GM21390 (cell line): ENCODE results near the gene DPF3.

ENCODE experiments used
- ATAC-seq: cut with Tn5 transposase; IDR thresholded peaks from one replicate; pipeline ENCODE4 v1.9.1; 2021; ENCODE audit not compliant: unreplicated experiment

Gene DPF3

DNA sequence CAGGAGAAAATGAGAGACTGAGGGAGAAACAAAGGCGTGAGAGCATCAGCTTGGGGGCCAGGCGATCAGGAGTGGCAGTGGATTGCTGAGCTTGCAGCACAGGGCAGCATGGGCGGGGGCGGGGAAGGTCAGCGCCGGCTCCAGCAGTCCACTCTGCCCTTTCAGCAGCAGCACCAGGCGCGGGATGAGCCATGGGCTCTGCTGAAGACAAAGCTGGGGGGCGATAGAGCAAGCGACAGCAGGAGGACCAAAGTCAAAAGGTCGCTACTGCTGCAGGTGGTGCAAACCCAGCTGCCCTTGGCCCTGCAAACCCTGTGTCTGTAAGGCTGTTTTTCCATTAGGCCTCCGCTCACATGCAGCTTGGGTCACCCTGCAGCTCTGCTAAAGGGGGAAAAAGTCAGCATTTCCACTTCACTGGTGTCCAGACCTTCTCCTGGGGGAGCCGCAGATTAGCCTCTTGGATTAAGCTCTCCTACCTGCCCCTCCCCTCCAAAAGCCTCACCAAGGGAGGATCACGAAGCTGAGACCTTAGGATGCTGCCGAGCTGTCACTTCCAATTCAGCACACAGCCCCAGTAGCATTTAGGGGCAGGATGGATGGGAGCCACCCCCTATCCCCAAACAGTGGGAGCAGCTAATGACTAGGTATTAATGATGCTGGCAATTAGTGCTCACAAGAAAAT is 204.8 kb downstream of the DPF3 start:
- no peak for ATAC-seq

DNA sequence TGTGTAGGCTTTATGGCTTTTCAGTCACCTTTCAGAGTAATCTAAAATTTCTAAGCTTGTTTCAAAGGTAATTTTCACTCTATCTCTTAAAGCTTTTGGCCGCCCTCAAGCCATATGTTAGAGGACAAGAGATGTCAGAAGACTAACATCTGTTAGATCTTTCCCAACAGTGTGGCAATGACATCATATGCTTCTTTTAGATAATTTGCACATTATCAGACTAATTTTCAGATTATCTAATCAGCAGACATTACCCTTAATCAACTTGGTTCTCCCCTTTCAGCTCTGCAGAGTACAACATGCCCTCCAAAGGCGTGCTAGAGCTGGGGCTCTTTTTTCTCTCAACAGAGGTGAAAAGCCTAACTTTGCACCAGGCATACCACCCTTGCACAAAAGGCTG is 207.1 kb downstream of the DPF3 start:
- ATAC-seq, result no peak

DNA sequence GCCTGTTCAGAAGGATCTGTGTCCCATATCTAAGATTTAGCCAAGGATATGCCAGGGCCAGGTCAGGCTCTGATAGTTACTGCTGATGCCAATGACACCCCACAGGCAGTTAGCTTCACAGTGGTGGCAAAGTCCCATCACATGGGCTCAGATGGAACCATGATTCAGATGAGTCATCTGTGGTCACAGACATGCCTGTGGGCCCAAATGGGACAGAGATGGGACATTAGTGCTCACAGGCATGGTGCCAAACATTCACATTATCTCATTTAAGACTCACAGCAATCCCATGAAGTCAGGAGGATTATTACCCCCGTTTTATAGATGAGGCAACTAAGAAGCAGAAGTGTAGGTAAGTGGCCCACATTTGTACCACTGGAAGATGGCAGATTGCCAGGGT is 207.8 kb downstream of the DPF3 start:
- ATAC-seq, result no peak

DNA sequence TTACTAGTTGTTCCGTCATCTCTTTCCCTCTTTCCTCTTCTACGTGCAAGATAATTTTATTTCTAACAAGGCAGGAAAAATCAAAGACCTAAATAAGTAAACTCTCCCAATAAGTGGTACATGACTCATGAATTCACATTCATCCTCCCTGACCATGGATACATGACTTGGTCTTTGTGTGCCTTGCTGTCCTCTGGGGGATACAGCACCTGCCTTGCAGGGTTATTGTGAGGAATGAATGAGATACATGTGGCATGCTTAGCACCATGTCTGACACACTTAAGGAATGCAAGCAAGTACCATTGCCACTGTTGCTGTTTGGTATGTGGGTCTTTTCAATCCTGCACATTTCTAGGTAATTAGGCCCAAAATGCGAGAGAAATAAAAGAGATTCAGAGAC is 208.4 kb downstream of the DPF3 start:
- ATAC-seq, result no peak

DNA sequence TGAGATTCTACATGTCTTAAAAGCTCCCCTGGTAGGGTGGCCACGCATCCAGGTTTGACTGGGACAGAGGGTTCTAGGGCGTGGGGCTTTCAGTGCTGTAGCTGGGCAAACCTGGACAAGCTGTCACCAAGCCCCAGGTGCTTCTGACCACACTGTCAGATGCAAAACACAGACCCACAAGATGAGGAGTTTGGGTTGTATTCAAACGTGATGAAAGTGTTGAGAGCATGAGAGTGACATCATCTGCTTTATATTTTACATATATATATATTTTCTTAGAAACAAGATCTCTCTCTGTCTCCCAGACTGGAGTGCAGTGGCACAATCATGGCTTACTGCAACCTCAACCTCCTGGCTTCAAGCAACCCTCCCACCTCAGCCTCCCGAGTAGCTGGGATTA is 210.1 kb downstream of the DPF3 start:
- ATAC-seq, result no peak

DNA sequence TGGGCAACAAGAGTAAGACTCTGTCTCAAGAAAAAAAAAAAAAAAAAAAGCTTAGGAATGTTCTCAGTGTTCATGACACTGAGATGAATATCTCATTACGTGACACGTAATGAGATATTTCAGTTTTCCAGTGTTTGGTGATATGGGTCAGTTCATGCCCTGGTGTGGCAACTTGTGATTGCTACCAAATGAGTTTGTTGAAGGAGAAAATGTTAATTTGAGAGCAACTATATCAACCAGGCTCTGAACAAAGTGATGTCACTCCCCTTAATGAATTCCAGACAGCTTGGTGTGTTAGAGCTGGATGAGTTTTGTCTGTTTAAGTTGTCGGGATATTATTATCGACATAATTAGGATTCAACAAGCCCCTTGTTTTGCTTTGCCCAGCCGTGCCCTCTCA is 211.7 kb downstream of the DPF3 start:
- no peak for ATAC-seq

DNA sequence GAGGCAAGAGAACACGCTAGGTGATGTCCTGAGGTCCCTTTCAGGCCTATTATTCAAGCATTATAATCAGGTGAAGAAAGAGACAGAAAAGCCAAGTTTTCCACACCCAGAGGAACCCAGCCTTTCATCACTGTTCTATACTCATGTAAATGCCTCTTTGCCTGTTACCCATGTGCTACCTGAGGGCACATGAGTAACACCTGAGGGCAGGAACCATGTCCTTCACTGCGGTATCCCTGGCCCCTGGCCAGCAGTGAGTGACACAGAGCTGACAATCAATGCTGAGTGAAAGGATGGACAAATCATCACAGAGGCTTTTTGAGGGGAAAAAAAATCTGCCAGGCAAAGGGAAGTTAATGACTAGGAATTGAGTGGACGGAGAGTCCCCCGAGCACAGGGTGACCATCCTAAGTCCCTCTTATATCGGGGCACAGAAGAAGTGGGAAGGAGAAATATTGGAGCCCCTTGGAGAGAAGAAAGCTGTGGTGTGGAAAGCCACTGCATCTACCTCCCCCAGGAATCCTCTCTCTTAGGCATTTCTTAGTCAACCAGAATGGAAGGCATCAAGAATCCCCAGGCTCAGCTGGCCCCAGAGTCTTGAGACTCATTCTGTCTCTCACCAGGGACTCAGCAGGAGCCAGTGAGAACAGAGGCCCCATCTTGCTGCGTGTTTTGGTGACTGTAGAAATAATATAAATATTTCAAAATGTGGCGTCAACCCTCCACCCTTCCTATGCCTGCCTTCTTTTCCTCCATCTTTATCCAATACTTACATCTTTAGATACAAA is 212.9 kb downstream of the DPF3 start:
- no peak for ATAC-seq

DNA sequence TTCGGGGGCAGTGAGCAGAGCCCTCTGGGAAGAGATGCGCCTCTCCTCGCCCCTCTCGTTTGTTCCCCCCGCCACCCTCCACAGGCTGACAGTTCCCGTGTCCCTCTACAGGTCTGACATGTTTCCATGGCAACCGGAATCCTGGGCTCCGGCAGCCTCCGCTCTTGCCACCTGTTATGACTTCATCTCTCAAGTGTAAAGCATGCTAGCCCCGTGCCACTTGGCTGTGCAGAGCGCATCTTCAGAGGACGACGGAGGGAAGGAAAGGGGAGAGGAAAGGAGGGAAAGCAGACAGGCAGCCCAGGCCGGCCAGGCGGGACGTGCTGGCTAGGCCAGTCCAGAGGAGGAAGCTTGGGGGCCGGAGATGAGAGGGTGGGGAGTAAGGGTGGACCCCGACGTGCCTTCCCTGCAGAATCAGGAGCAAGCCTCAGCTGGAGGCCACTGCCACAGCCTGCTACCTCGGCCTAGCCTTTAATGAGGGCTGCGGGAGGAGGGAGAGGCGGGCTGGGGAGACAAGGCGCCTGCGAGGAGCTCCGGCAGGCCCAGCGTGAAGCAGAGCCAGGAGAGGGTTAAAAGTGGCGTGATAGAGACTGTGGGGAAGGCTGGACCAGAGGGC is 214.3 kb downstream of the DPF3 start:
- no peak for ATAC-seq

DNA sequence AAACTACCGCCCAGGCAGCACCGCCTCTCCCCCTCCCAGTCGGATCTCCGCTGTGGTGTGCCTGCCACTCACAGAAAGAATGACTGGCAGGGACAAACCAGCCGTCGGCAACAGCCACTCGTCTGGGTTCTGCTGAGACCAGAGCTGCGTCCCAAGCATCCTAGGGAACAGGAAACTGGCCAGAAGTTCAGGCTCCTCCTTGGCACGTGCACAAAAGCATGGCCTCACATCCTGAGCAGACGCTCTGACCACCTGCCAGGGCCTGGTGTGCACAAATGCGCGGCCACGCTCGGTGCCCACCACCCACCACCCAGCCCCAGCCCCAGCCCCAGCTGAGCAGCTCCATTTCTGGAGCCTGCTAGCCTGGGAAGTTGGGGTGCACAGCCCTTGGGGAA is 214.8 kb downstream of the DPF3 start:
- ATAC-seq, result no peak

DNA sequence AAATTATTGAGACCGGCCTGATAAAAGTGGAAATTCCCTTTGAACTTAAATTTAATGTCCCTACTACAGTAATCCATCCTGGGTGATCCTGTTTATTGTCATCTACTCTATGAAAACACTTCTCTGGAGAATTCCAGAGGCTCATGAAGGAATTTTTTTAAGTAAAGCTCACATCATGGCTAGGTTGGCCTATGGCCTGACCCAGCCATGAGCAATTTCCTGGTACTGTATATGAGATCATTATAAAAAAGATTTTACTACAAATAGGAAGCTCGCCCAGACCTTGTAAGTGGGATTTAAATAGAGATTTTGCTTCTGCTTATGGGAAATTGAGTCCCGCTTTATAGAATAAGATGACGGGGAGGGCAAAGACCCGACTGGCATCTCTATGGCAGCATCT is 215.5 kb downstream of the DPF3 start:
- ATAC-seq, result no peak

DNA sequence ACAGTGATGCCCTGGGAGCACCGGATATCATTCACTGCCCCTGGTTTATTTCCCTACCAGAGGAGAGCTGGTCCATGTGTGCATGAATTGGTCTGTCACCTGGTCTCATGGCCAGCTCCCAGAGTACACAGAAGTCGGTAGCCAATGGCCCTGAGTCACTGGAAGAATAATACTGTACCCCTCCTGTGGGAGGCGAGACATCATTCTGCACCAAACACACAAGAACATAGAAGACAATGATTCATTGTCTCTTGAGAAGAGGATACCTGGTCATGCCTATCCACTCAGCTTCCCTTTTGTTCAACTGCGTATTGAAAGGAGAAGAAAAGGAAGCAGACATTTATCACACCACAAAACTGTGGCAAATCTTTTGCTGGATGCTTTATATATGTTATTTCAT is 216.2 kb downstream of the DPF3 start:
- ATAC-seq, result no peak

DNA sequence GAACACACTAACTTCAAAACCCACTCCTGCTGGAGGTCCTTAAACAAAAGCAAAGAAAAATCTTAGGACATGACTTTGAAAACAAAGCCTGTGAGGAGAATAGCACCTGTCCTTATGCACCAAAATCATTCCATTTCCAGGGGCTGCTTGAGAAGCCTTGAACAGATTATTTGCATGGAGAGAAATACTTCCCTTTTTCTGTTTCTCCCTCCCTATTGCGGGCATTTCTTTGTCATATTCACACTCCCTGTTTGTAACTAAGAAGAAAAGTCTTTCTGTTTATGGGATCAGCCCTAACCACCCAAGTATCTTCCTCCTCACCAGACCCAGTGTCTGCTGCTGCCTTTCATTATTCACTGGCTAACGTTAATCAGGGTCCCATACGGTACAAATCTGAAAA is 218.8 kb downstream of the DPF3 start:
- no peak for ATAC-seq

DNA sequence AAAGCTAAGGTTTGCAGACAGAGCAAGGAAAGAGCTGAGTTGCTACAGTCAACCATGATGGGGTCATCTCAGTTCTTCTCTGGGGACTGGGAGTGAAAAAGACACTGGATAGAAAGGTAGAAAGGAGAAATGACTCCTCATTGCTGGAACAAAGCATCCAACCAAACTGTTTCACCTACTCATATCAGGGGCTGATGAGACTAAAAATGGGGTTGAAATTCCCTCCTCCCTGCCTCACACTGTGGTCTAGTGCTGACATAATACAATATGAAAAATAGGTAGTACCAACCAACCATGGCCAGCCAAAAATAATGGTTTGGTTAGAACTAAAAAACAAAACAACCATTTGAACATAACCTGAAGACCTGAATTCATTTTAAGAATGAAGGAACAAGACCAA is 220.7 kb downstream of the DPF3 start:
- ATAC-seq, result no peak

DNA sequence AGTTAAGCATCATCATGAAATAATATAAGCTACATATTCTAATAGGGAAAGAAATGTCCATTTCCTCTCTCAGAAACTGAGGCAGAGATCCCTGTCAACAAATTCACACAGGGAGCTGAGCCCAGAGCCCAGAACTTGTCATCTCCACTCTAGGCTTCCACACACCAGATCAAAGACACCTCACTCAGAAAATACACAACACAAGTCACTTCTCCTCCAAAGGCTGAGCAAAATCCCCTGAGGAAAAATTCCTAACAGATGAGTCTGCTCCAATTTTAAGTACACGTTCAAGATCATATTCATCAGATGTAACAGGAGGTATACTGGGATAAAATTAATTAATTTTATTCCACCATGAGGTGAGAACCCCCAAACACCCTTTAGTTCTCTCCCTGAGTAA is 227.3 kb downstream of the DPF3 start:
- ATAC-seq, result no peak

DNA sequence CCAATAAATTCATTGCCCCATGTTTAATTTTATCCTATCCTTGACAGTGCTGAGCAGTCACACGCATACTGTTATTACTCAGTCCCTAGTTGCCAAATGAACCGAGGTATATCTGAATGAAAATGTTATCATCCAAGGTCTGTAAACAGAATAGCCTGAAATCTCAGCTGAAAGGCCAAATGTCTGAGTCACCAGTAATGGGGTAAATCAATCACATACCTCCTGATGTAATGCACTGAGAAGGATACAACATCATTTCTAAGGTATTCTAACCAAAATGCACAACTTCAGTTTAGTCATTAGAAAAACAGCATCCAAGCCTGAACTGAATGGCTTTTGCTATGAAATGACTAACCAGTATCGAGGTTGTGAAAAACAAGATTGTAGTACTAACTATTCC is 228.6 kb downstream of the DPF3 start:
- ATAC-seq, result no peak

DNA sequence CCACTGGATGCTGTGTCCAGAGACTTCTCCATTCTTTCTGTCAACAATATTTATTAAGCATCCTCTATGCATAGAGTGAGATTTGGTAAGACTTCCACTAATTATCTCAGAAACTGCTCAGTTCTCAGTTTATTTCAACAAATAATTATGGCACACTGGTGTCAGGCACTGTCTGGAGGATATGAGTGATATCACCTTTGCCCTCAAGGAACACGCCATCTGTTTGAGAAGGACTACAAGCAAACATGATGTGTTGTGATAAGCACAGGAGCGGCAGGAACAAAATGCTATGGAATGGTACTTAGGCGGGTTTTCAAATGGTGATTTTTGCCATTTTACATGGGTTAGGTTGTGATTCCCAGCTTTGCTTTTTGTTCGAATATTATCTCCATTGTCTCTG is 229.2 kb downstream of the DPF3 start:
- ATAC-seq, result no peak

DNA sequence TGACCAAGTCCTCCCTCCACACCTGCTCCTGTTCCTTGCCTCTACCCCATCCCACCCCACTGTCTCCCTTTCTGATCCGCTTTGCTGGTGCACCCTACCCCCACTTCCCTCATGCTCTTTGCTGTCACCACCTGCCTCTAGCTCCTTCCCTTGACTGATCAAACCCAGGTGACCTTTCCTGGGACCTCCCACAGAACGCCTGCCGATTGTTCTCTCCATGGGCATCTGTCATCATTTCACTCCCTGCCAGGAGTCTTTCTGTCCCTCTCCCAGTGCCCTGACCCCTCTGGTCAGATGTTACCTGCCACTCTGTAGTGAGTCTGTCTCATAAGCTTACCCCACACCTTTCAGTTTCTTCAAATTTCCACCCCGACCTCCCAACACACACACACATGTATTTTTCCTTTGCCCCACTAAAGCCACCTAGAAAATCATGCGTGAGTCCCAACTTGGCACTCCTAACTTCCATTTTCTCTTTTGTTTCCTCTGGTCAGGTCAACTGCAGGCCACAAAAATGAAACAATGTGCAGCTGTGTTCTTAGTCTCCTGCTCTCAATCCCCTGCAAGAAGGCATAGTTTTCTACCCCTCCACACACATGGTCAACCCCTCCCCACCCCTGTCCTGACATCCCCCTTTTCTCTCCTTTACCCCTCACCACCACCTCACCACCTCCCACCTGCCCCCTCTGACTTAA is 229.8 kb downstream of the DPF3 start:
- no peak for ATAC-seq

DNA sequence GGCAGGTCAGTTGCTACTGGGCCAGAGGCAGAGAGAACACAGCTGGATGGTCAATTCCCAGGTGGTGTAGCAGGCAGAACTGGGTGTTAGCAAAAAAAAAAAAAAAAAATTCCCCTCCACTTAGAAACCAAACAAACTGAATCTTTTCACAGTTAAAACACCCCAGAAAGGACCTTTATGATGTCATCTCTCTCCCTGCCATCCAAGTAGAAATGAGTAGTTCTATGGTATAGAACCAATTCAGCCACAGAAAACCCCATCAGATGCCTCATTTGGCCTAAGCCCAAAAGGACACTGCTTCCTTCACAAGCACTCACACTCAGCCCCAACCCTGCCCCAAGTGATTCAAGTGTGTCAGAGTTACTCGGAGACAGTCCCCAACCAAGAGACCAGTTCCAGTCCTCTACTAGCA is 230.8 kb downstream of the DPF3 start:
- no peak for ATAC-seq

DNA sequence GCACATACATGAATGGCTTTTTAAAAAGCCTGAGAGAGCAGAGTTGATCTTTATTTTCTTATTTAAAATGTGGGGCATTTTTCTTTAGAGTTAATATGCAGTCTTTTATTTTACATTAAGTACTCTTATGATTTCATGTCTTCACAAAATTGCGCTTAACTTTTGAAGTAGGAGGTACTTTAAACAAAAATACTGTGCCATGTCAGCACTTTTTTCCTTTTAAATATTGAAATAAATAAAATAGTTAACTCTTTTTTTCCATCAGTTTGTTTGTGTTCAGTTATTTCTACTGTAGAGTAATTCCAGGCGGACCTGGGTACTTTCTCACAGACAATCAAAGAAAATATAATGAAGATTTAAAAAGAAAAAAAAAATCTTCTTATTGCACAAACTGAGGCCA is 231.7 kb downstream of the DPF3 start:
- no peak for ATAC-seq

DNA sequence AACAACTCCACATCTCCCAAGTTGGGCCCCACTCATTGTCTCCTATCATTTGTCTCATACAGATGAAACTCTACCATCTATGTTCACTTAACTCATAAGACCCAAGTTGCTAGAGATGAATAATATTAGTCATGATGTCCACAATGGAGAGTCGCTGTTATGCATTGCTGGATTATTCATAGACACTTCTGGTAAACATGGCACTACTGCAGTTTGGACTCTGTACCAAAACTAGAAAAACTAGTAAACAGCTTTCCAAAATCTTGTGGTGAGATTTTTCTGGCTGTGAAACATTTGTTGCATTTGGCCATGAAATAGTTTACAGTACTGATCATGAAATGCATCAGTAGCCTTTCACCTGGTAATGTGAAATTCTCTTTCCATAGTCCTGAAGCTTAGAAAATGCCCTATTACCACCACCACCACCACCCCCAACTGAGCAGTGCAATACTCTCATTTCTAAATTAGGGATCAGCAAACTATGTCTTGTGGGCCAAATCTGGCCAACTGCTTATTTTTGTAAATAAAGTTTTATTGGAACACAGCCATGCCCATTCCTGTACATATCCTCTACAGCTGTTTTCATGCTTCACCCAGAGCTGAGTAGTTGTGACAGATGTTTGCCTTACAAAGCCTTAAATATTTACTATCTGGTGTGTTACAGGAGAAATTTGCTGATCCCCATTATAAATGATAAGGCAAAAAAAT is 236.5 kb downstream of the DPF3 start:
- no peak for ATAC-seq

DNA sequence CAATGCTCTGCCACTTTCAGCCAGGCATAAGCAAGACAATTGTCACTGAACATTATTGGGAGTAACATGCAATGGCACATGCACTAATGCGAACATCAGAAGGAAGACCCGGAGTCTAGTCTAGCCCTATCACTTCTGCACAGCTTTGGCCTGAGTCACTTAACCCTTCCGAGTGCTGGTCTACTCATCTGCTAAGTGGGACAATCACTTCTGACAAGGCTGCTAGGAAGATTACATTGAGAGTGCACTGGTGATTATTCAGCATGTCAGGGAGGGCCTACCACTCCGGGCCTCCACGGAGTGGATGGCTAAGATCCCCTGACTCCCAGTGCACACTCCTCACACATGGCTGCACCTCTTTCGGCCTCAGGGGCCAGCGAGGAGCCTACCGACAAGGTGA is 240.9 kb downstream of the DPF3 start:
- ATAC-seq, result no peak
